NB4 (cell line): ENCODE data around the gene NFIA.

Experiments used
- DNase-seq: peaks from one replicate; pipeline ENCODE4 v3.0.0; 2010; ENCODE audit warnings: low read depth
- H3K4me3 ChIP-seq: one replicate; pipeline ENCODE4 v1.5.1; 2011; ENCODE audit warnings: mild to moderate bottlenecking, low read depth, low read length, moderate library complexity
- CTCF ChIP-seq: IDR thresholded peaks from one replicate; pipeline ENCODE4 v1.5.1; 2012; ENCODE audit warnings: low read depth, low read length
- MAX ChIP-seq: IDR thresholded peaks from 2 replicates; pipeline ENCODE4 v1.6.1; 2011; ENCODE audit warnings: low read depth, low read length
- MYC ChIP-seq: IDR thresholded peaks from 2 replicates; pipeline ENCODE4 v1.6.1; 2011; ENCODE audit warnings: low read depth, low read length
- POLR2A ChIP-seq: IDR thresholded peaks from 2 replicates; pipeline ENCODE4 v1.6.1; 2011; ENCODE audit warnings: mild to moderate bottlenecking; ENCODE audit not compliant: insufficient read length; ENCODE audit errors: extremely low read depth

Gene NFIA

GRCh38 chr1:61222240-61222639, 139.9 kb downstream of the NFIA start:
- TF ChIP-seq POLR2A (no peak), MYC (no peak), CTCF (no peak), MAX (no peak)
- H3K4me3 ChIP-seq, result no peak overlapping the region
- DNase-seq, result no peak

- no peak for DNase-seq
- no peak overlapping the region for H3K4me3 ChIP-seq
- no peak for TF ChIP-seq CTCF
- no peak for TF ChIP-seq MAX
- no peak for TF ChIP-seq POLR2A
Observed at GRCh38 chr1:61223140-61223539, 140.8 kb downstream of the NFIA start.

GRCh38 chr1:61224609-61225008, 142.2 kb downstream of the NFIA start:
- no peak for TF ChIP-seq MYC
- TF ChIP-seq MAX, result no peak
- no peak for TF ChIP-seq POLR2A
- no peak for TF ChIP-seq CTCF

GRCh38 chr1:61225478-61225877, 143.1 kb downstream of the NFIA start:
- DNase-seq, result no peak
- no peak overlapping the region for H3K4me3 ChIP-seq
- no peak for TF ChIP-seq POLR2A

More at GRCh38 chr1:61224609-61225008, 142.2 kb downstream of the NFIA start:
- no peak overlapping the region for H3K4me3 ChIP-seq
- DNase-seq, result no peak

- no peak for TF ChIP-seq POLR2A
- no peak for TF ChIP-seq MAX
- no peak for TF ChIP-seq MYC
- TF ChIP-seq CTCF, result no peak
- H3K4me3 ChIP-seq, result no peak overlapping the region
- no peak for DNase-seq
Observed at GRCh38 chr1:61226791-61227567, 144.6 kb downstream of the NFIA start.

- H3K4me3 ChIP-seq, result no peak overlapping the region
- no peak for TF ChIP-seq MAX
- no peak for TF ChIP-seq POLR2A
- TF ChIP-seq CTCF, result no peak
- TF ChIP-seq MYC, result no peak
- no peak for DNase-seq
Observed at GRCh38 chr1:61227857-61228550, 145.6 kb downstream of the NFIA start.
